Forelimb muscle (tissue), 1 donor: ENCODE measurements around the gene PCDHA10. TPM values are rescaled to one million over a fixed set of nuclear protein-coding genes. Genes with fewer than 3 reads are reported as not detected.

ENCODE experiments used
- DNase-seq: peaks from one replicate; pipeline ENCODE4 v3.0.0-alpha.2; 2013; ENCODE audit warnings: low read depth
- polyA plus RNA-seq: library from polyadenylated mRNA; unstranded; fragments of 120-200 nt; gene quantifications from one replicate; pipeline ENCODE4 v1.2.1, GENCODE V29; 2013; ENCODE audit not compliant: insufficient read length

Gene PCDHA10
- polyA plus RNA-seq, 1 donor: 0.05 TPM

DNA sequence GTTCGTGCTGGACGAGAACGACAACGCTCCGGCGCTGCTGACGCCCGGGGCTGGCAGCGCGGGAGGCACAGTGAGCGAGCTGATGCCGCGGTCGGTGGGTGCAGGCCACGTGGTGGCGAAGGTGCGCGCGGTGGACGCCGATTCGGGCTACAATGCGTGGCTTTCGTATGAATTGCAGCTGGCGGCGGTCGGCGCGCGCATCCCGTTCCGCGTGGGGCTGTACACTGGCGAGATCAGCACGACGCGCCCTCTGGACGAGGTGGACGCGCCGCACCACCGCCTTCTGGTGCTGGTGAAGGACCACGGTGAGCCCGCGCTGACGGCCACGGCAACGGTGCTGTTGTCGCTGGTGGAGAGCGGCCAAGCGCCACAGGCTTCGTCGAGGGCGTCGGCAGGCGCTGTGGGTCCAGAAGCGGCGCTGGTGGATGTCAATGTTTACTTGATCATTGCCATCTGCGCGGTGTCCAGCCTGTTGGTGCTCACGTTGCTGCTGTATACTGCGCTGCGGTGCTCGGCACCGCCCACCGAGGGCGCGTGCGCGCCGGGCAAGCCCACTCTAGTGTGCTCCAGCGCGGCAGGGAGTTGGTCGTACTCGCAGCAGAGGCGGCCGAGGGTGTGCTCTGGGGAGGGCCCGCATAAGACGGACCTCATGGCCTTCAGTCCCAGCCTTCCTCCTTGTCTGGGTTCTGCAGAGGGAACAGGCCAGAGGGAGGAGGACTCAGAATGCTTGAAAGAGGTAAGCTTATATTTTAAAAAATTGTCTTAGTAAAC, 28.4 kb downstream of the PCDHA10 start:
- DNase-seq: no peak

DNA sequence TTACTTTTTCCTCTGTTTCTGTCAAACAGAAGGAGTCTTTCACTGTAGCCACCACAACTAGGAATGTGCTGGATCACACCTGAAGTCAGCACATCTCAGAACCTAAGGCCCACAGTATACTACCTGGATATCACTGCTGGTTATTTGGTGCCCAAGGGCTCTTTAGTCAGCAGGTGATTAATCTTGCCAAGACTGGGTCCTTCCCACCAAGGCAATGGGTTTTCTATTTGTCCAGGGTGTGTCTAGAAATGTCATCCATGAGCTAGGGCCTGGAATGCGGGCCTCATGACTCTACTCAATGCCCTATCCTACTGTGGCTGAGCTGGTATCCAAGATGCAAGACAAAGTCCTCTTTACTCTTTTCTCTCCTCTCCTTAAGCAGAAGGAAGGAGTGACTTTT, 60.6 kb downstream of the PCDHA10 start:
- no peak for DNase-seq

Other genes with a start within 250 kb of the PCDHA10 start
- gene CD14, start 222.7 kb upstream of the PCDHA10 start, polyA plus RNA-seq: 18.3 TPM
- gene TMCO6, start 216.4 kb upstream of the PCDHA10 start, polyA plus RNA-seq: 8.3 TPM
- gene NDUFA2, start 208.3 kb upstream of the PCDHA10 start, polyA plus RNA-seq: 58.2 TPM
- 95.3 TPM for gene IK, start 208.1 kb upstream of the PCDHA10 start, polyA plus RNA-seq
- 14.9 TPM for gene WDR55, start 191.0 kb upstream of the PCDHA10 start, polyA plus RNA-seq
- not detected for gene DND1, start 182.3 kb upstream of the PCDHA10 start, polyA plus RNA-seq
- gene HARS1, start 164.5 kb upstream of the PCDHA10 start, polyA plus RNA-seq: 58.2 TPM
- gene HARS2, start 164.4 kb upstream of the PCDHA10 start, polyA plus RNA-seq: 26.6 TPM
- gene ZMAT2, start 155.4 kb upstream of the PCDHA10 start, polyA plus RNA-seq: 73.2 TPM
- 0.10 TPM for gene PCDHA1, start 69.8 kb upstream of the PCDHA10 start, polyA plus RNA-seq
- 0.09 TPM for gene PCDHA2, start 61.0 kb upstream of the PCDHA10 start, polyA plus RNA-seq
- gene PCDHA3, start 54.8 kb upstream of the PCDHA10 start, polyA plus RNA-seq: 0.14 TPM
- gene PCDHA4, start 48.8 kb upstream of the PCDHA10 start, polyA plus RNA-seq: 0.14 TPM
- 0.08 TPM for gene PCDHA5, start 34.3 kb upstream of the PCDHA10 start, polyA plus RNA-seq
- 0.06 TPM for gene PCDHA6, start 27.9 kb upstream of the PCDHA10 start, polyA plus RNA-seq
- 0.06 TPM for gene PCDHA7, start 21.6 kb upstream of the PCDHA10 start, polyA plus RNA-seq
- gene PCDHA8, start 14.7 kb upstream of the PCDHA10 start, polyA plus RNA-seq: 0.03 TPM
- not detected for gene PCDHA9, start 7.5 kb upstream of the PCDHA10 start, polyA plus RNA-seq
- gene PCDHA11, start 13.1 kb downstream of the PCDHA10 start, polyA plus RNA-seq: not detected
- not detected for gene PCDHA12, start 19.4 kb downstream of the PCDHA10 start, polyA plus RNA-seq
- 0.08 TPM for gene PCDHA13, start 26.2 kb downstream of the PCDHA10 start, polyA plus RNA-seq
- gene PCDHAC1, start 70.4 kb downstream of the PCDHA10 start, polyA plus RNA-seq: 0.04 TPM
- gene PCDHAC2, start 110.6 kb downstream of the PCDHA10 start, polyA plus RNA-seq: 0.67 TPM
- gene PCDHB1, start 195.5 kb downstream of the PCDHA10 start, polyA plus RNA-seq: 0.11 TPM
- 2.2 TPM for gene PCDHB2, start 238.7 kb downstream of the PCDHA10 start, polyA plus RNA-seq
- gene PCDHB3, start 244.6 kb downstream of the PCDHA10 start, polyA plus RNA-seq: 1.6 TPM